ENCODE results near the gene BCAP31.

DNA sequence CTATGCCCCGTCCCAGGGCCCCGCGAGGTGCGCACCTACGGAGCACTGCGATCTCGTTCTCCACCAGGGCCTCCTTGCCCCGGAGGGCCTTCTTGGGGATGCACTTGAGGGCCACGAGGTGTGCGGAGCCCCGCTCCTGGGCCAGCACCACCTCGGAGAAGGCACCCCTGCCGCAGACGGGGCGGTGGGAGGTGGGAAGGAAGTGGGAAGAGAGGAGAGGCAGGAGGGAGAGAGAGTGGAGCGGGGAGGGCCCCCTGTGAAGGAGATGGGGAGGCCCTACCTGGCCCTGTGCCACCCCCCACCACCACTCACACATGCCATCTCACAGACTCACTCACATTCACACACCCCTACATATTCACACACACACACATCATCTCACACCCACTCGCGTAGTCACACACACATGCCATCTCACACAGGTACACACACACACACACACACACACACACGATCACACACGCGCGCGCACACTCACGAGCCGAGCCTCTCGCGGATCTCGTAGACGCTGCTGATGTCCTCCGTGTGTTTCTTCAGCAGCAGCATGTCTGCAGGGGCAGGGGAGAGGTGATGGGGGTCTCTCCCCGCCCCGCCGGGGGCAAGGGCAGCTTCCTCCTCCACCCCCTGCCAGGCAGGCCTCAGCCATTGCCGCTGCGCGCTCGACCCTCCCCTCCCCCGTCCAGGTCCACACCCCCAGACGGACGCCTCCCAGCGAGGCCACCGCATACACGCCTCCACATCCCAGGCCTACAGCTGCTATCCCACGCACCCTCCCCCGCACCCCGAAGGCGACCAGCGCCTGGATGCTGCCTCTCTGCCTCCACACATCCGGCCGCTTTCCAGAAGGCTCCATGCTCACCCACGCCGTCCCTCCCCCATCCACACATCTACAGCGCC is 51.4 kb downstream of the BCAP31 start:
- TF ChIP-seq POLR2AphosphoS5 (IDR thresholded peaks at IDR 0.05; ENCODE audit: low read depth, low read length): no peak
- no peak for TF ChIP-seq POLR2A (IDR thresholded peaks at IDR 0.05; ENCODE audit: low read depth, low read length)
- no peak for TF ChIP-seq TAF1 (IDR thresholded peaks at IDR 0.05; ENCODE audit: borderline replicate concordance, low read depth, low read length)
